ENCODE measurements around the gene TRIM25.

TRIM25 gene

GRCh38 chr17:56918916-56919315 is 5.1 kb upstream of the TRIM25 start:
- DNase-seq (ENCODE audit: low spot score), result no peak
- CTCF ChIA-PET, result no interaction called here
- H3K27ac ChIP-seq, result no peak overlapping the region
- POLR2A ChIA-PET (ENCODE audit: low non-redundant PET), result no interaction called here
- no peak for TF ChIP-seq CTCF (conservative IDR thresholded peaks at IDR 0.05; ENCODE audit: low read depth)

- no peak for TF ChIP-seq CTCF (conservative IDR thresholded peaks at IDR 0.05; ENCODE audit: low read depth)
- H3K27ac ChIP-seq, result no peak overlapping the region
- POLR2A ChIA-PET (ENCODE audit: low non-redundant PET), result no interaction called here
- CTCF ChIA-PET, result no interaction called here
- DNase-seq (ENCODE audit: low spot score), result no peak
These were observed 3.9 kb upstream of the TRIM25 start for GRCh38 chr17:56917559-56918296.

GRCh38 chr17:56914581-56915273 is 878 bp upstream of the TRIM25 start:
- H3K27ac ChIP-seq, result peak overlapping the region; percentile 84
- TF ChIP-seq CTCF (conservative IDR thresholded peaks at IDR 0.05; ENCODE audit: low read depth), result no peak
- no peak for DNase-seq (ENCODE audit: low spot score)
- ChIA-PET POLR2A (ENCODE audit: low non-redundant PET) (interaction anchor here (0.6 kb wide), 1 partner anchor 37 kb away, joined by 4 read pairs; no protein-coding TSS in a partner anchor), CTCF (no interaction called here)

GRCh38 chr17:56913353-56913866 is 439 bp downstream of the TRIM25 start:
- CTCF ChIA-PET, result interaction anchor here (0.6 to 0.8 kb wide), 2 partner anchors 10 to 47 kb away, joined by 4 read pairs; partner anchors contain the start of gene COIL
- TF ChIP-seq CTCF (conservative IDR thresholded peaks at IDR 0.05; ENCODE audit: low read depth), result no peak
- POLR2A ChIA-PET (ENCODE audit: low non-redundant PET), result interaction anchor here (0.6 kb wide), 1 partner anchor 1632 kb away, joined by 6 read pairs; no protein-coding TSS in a partner anchor
- no peak for DNase-seq (ENCODE audit: low spot score)
- peak overlapping the region; percentile 84 for H3K27ac ChIP-seq

DNA sequence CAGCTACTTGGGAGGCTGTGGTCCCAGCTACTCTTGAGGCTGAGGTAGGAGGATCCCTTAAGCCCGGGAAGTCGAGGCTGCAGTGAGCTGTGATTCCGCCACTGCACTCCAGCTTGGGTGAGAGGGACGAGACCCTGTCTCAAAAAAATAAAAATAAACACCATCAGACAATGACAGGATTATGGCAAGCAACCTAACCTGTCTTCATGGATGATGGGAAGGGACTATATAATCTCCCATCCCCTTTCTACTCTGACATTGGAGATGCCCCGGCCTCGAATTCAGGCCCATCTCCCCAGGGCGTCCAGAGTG is 893 bp downstream of the TRIM25 start:
- H3K27ac ChIP-seq, result peak overlapping the region; percentile 84
- DNase-seq (ENCODE audit: low spot score), result no peak
- POLR2A ChIA-PET (ENCODE audit: low non-redundant PET), result no interaction called here
- CTCF ChIA-PET, result no interaction called here
- TF ChIP-seq CTCF (conservative IDR thresholded peaks at IDR 0.05; ENCODE audit: low read depth), result no peak

DNA sequence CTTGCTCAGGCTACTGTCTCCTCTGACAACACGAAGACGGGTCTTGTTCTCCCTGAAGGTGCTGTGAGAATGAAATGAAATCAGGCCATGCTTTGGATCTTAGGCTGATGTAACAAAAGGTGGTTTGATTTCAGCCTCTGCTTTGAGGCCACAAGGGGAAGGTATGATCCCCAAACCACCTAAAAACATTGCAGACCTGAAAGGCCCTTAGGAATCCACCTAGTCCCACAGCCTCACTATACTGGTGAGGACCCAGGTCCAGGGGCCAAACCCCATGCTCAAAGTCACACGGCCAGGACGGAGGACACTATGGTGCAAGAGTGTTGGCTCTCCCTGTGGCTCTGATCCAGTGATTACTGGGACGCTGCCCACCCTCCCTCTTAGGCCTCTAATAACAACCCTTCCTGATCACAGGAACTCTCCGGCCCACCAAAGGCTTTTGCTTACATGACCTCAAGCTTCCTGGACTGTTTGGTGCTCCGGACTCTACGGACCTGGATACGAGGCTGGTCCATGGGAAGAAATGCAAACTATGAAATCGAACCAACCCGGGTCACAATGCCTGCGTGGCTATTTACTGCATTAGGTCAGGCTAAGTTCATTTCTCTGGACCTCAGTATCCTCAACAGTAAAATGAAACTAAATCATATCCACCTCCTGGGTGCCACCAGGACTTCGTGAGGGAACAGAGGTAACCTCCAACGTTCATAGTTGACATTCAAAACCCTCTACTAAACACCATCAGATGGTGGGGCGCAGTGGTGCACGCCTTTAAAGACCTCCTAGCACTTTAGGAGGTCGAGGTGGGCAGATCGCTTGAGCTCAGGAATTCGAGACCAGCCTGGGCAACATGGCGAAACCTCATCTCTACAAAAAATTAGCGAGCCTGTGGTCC is 1.5 kb downstream of the TRIM25 start:
- DNase-seq (ENCODE audit: low spot score), result no peak
- CTCF ChIA-PET, result no interaction called here
- POLR2A ChIA-PET (ENCODE audit: low non-redundant PET), result interaction anchor here (0.6 kb wide), 2 partner anchors 21 to 267 kb away, joined by 3 to 4 read pairs; no protein-coding TSS in a partner anchor
- no peak for TF ChIP-seq CTCF (conservative IDR thresholded peaks at IDR 0.05; ENCODE audit: low read depth)
- peak overlapping the region; percentile 84 for H3K27ac ChIP-seq
